NCI-H446 (cell line): ENCODE measurements around the gene PFDN6.
"Not testable (repeated sequence)": the region's sequence is repeated elsewhere in the genome, so short reads cannot be mapped to it uniquely, and the experiment has no call there.

Source experiments
- DNase-seq, 2 experiments: peaks; one replicate each; lab custom pipeline; 2025; lab: John Stamatoyannopoulos, UW

The PFDN6 gene

GRCh38 chr6:33273924-33274902 lies 15.2 kb upstream of the PFDN6 start:
- DNase-seq, result no peak

DNA sequence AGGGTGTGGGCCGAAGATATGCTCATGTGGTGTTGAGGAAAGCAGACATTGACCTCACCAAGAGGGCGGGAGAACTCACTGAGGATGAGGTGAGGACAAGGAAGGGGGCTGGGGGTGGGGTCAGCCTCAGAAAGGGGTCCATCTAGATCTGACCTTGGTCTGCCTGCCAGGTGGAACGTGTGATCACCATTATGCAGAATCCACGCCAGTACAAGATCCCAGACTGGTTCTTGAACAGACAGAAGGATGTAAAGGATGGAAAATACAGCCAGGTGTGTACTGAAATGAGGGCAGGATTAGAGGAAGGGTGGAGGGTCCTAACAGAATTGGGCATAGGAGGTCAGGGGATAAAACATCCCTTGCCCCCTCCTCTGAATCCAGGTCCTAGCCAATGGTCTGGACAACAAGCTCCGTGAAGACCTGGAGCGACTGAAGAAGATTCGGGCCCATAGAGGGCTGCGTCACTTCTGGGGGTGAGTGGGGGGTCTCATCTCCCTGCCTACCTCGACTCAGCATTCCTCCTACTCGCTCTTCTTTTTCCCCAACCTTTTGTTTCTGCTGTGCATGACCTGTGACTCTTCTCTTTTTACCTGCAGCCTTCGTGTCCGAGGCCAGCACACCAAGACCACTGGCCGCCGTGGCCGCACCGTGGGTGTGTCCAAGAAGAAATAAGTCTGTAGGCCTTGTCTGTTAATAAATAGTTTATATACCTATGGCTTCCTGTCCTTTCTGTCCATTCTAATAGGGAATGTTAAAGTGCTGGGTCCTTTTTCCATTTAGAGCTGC lies 13.4 kb upstream of the PFDN6 start:
- not testable (repeated sequence) for DNase-seq

- DNase-seq, result no peak
Measured at GRCh38 chr6:33276581-33276863, 12.9 kb upstream of the PFDN6 start.

- DNase-seq, result no peak
Measured at GRCh38 chr6:33276864-33277662, 12.3 kb upstream of the PFDN6 start, which contains the start of gene B3GALT4. B3GALT4 (plus strand) TSS chr6:33277123; CDS start chr6:33277420, 297 bp downstream.

- DNase-seq, result no peak
Measured at GRCh38 chr6:33277663-33278391, 11.6 kb upstream of the PFDN6 start.

- DNase-seq, result no peak
Measured at GRCh38 chr6:33278392-33278741, 11.0 kb upstream of the PFDN6 start.

DNA sequence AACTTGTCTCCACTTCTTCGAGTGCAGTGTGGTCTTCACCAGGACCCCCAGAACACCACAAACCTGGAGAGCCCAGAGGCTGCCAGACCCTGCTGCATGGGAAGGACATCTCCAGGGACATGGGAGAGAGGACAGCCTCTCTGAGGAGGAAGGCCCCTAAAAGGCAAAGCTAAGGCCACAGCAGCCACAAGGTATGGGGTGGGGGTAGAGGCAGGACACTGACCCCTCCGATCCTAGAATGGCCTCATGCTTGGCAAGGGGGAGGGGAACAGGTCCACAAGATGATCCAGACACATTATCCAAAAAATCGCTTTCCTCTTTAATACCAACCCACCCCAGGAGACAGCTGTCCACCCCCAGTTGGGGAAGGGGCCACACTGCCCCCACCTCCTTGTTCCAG lies 10.6 kb upstream of the PFDN6 start:
- DNase-seq, result no peak

DNA sequence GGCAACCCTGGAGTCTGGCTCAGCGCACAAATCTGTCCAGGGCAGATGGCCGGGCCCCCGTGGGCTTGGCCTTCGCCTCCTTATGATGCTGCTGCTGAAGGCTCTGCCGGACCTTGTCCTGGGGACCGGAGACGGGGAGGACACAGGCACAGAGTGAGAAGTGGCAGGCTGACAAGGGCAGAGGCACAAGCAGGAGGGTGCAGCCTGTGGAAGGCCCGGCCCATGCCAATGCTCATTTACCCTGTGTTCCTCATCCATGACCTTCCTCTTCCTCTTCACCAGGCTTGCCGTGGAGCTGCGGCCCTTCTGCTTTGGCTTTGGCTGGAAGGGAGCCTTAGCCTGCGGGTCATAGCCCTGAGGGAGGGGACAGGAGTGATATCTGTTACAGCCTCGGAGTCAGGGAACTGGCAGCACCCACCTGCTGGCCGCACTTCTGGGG lies 10.1 kb upstream of the PFDN6 start:
- no peak for DNase-seq

GRCh38 chr6:33279971-33280511 lies 9.4 kb upstream of the PFDN6 start:
- DNase-seq, result no peak

GRCh38 chr6:33280539-33280938 lies 8.9 kb upstream of the PFDN6 start:
- DNase-seq, result no peak

- not testable (repeated sequence) for DNase-seq
Measured at GRCh38 chr6:33285214-33285613, 4.2 kb upstream of the PFDN6 start.

DNA sequence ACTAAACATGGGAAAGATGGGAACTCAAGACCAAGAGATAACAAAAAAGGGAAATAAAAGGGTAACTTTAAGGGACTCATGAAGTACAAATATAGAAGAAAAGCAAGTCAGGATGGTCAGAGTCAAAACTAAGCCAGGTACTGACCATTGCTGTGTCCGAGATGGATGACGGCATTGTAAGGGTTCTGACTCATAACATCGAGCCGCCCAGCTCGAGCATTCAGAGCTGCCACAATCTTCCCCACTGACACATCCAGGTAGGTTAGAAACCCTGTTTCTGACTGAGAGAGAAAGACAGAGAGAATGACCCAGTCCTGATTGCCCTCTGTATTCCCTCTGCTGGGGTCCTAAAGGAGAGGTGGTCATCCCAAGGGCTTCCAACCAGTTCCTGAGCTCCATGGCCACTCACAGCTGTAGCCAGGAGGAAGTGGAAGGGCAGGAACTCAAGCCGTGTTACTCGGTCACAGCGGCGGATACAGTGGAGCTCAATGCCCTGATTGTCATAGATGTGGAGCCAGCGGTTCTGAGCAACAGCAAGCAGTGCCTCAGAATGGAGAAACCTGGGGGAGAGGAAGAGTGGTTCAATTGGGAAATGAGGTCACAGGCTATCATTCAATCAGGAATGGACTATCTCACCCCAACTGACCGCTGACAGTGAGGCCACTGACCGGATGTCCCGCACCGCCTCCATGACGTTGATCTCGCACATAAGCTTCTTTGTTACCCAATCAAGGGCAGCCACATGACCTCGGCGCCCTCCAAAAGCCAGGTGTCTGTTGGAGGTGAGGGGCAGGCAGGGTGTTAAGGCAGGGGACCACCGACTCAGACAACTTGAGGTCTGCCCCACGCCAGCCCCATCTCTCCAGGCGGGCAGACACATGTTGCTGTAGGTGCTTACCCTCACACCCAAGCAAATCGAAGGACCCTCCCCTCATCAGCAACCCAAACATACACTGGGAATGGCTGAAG lies 2.2 kb upstream of the PFDN6 start:
- DNase-seq, result no peak

DNA sequence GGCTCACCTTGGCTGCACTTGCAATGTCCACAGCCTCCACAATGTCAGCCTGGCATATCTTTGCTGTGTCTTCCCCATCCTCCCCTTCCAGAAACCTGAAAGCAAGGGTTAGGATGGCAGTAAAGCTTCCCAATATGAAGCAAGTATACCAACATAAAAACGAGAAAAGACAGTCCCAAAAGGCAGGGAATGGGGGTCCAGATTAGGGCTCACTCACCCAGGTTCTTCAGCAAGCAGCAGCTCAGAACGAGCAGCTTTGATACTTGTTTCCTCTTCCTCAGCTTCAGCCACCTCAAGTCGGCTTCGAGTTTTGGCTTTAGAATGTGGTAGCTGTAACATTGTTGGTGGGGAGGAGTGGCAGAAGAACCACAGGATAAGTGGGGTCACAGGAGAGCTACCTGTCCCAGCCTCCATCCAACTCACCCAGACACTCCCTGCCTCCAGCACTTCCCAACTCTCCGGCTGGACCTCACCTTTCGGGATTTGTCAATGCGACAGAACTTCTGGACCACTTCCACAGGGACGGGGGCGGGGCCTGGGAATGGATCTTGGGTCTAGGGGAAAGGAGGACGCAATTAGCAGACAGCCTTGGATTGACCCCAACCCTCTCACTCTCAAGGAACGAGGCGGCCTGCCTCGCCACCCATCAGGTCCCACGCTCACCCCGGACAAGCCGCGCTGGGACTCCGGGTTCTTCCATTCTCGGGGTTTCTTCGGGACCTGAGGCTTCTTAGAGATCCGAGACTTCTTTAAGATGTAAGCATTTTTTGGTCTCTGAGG lies 1.1 kb upstream of the PFDN6 start:
- no peak for DNase-seq

DNA sequence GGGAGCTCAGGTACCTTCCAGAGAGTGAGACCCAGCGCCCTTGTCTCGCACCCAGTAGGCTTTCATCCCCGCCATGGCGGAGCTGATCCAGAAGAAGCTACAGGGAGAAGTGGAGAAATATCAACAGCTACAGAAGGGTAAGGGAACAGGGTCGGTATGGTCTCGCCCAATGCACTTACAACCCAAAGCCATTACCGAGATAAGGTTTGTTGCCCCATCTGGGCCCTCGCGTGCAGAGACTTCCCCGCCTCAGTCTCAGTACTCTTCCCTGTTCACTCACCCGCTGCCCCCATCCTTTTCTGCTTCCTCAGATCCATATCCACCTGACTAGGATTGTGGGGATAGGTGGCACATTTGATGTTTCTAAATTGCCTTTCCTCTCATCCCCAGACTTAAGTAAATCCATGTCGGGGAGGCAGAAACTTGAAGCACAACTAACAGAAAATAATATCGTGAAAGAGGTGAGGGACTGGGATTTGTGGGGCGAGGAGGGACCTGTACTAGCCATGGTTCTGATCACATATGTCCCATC lies 449 bp downstream of the PFDN6 start:
- no peak for DNase-seq

DNA sequence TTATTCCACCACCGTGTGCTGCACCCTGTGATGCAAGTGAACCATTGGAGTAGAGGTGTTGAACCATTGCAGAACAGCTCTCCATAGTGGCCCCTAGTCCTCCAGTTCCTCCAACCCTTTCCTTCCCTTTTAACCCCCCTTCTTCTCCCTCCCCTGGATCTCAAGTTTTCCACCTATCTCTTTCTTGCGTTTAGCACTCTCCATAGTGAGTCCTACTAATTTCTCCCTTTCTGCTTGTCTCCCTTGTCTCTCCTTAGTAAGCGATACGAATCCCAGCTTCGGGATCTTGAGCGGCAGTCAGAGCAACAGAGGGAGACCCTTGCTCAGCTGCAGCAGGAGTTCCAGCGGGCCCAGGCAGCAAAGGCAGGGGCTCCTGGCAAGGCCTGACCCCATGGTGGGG lies 1.1 kb downstream of the PFDN6 start:
- DNase-seq, result no peak

DNA sequence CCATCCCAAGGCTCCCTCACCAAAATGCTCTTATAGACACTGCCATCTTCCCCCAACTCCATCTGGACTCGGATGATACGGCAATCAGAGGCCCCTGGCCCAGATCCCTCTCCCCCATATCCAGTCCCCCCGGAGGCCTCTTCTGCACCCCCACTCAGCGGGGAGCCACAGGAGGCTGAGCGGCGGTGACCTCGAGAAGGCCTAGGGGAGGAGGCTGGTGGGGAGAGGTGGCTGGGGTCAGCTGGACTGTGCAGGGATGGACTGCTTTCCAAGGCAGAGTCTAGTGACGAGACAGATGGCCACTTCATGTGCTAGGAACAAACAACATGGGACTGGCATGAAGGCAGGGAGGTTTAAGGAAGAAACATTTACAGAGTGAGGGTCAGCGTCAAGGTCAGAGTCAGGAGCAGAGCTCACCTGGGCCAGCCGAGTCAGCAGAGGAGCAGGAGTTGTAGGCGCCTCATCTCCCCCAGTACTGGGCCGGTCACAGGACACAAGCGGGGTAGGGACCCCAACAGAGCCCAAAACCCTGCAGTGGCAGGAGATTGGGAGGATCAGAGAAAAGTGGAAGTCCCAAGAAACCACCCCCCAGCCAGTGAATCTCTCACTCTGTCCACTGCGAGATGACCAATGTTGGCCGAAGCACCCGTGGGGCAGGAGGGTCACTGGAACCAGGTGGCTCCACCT lies 3.7 kb downstream of the PFDN6 start:
- no peak for DNase-seq

GRCh38 chr6:33294086-33294823 lies 4.9 kb downstream of the PFDN6 start:
- no peak for DNase-seq
